Midbrain (tissue), 1 donor: ENCODE measurements around the gene TASP1.

ENCODE experiments used
- DNase-seq: peaks from one replicate; lab custom pipeline; 2025; lab: John Stamatoyannopoulos, UW

The TASP1 gene

DNA sequence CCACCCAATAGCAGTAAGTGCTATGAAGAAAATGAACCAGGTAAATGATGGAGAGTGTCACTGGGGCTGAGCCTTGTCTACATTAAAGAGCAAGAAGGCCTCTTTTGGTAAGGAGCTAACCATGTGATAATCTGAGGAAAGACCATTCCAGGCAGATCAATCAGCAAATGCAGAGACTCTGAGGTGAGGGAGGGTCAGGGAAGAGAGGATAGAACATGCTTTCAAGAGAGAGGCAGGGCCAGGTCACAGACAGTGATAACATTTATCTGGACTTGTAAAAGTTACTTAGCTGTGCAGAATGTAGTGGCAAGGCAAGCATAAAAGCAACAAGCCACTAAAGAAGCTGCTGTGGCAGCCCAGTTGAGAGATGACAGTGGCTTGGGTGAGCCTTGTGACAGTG lies 197.3 kb downstream of the TASP1 start:
- DNase-seq: no peak

DNA sequence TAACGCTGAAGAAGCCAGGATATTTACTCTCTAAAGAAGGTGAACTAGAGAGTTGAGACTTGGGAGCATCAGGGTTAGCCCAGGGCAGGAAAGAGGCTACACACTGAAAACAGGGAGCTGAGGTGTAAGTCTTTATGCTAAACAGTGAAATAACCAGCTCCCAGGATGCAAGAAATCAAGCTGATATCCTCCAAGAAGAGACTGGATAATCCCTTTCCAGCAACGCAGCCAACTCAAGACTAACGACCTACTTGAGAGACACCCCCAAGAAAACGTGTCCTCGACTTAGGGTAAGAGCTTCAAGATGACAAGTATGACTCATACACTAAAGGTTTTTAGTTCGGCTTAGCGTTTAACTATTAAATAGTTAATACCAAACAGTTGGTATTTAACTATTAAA lies 202.2 kb downstream of the TASP1 start:
- no peak for DNase-seq

DNA sequence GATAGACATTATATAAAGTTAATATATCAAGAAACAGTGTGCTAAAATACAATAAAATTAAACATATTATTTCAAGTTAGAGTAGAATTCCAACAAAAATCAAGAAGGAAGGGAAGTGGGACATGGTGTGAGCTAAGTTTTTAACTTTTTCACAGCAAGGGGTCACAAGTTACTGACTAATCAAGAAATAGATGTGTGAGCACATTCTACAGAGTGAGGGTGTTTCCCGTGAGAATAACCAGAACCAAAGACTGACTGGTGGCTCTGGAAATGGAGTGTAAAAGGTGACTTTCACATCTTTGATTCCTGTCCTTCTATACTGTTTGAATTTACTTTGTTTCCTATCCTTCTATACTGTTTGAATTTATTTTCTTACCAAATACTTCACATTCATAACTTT lies 206.6 kb downstream of the TASP1 start:
- no peak for DNase-seq

DNA sequence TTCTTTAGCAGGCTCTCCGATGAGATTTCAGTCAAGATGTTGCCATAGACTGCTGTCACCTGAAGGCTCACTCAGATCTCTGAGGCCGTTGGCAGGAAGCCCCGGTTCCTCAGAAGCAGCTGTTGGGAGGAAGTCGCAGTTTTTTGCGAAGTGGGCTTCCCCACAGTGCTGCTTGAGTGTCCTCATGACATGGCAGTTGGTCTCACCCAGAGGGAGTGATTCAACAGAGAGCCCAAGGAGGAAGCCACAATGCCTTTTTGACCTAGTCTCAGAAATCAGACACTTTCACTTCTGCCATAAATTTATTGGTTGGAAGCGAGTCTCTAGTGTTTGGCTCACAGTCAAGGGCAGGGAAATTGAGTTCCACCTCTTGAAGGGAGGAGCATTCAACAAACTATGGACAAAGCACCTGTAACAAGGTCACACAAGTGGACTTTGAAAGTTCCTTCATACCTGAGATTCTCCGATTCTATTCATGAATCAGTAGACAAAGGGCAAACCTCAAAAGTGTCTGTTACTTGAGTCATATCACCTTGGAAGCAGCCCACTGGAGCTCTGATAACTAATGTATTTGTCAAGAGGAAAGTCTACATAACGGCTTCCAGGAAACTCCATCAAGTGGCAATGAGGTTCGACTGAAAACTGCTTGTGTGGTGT lies 208.3 kb downstream of the TASP1 start:
- DNase-seq: no peak

DNA sequence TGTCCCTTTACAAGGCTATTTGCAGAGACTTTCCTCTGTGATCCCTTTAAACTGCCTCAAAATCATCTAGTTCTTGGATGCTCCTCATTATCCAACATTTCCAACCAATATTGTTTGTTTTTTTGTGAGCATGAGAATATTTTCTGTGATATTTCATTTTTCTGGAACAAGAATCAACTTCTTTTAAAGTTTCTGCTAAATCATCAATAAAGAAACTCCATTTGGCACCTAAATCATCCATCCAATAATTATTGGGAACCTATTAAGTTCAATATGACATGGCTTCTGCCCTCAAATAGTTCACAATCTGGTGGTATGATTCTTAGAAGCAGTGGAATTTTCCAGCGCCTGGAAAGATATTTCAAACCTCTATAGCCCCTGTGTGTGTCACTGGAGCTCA lies 210.0 kb downstream of the TASP1 start:
- DNase-seq: no peak

DNA sequence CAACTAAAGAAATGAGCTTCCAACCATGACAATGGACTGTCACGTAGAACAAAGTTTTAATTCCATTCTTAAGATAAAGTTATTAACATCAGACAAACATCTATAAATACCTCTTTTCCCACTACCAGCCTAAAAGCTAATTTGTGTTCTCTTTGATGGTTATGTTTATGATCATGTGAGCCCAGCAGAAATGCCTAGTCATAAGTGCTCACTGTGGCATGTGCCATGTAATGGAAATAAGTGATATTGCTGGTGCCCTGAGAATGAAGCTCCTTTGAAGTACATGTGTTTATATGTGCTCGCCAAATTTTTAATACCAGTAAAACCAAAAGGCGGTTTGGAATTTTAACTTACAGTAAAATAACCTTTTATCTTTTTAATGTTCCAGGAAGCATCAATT lies 211.9 kb downstream of the TASP1 start:
- DNase-seq: no peak

DNA sequence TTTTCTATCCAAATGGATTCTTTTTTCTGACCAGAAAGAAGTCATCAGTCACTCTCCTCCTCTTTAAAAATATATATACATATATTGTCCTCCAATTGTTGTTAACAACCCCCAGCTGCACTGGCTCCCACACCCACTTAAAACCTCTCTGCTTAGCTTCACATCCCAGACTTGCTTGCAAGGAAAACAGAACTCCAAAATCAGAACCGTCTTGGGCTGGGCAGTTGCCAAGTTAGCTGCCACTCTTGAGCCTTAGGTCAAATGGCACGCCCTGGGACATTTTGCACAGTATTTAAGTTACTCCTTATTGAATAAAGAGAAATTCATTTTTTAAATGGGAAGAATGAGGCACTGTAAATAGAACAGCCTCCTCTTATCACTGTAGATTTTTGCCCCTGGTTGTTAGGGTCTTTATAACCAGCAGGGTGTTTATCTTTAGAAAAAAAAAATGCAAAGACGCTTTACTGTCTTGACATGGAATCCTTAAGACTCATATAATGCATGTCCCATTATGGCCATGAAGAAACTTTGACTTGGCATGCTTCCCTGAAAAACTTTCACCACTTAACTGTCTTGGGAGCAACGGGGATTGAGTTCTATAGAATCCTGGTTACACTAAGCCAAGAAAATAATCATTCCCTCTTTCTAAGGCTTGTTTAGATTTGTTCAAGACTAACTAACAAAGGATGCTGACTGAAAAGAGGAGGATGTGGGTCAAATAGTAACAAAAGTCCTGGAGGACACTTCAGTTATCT lies 213.2 kb downstream of the TASP1 start:
- no peak for DNase-seq

DNA sequence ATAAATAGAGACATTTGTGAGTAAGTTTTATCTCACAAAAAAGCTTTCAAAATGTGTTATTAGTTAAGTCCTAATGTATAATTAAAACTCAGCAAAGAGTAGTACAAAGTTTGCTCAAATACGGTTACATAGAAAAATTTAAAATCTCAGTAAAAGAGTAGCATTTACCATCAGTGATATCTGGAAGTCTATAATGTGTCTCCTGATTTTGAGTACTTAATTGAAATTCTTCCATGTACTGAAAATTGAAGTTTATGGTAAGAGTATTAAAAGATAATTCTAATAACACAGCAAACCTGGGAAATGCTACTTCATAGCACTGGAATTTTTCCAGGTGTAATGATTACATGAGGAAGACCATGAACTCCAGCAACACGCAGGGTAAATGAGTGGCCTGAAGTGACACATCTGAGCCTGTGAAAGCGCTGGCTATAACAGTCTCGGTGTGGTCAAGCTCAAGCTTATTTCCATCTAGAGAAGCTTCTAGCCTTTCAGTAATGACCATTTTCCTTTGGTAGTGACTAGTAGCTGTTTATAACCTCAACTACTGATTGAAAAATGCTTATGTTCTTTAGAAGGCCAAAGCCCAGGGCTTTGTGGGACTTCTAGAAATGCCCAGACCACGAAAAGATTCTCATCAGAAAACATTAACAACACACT lies 214.4 kb downstream of the TASP1 start:
- DNase-seq: no peak

DNA sequence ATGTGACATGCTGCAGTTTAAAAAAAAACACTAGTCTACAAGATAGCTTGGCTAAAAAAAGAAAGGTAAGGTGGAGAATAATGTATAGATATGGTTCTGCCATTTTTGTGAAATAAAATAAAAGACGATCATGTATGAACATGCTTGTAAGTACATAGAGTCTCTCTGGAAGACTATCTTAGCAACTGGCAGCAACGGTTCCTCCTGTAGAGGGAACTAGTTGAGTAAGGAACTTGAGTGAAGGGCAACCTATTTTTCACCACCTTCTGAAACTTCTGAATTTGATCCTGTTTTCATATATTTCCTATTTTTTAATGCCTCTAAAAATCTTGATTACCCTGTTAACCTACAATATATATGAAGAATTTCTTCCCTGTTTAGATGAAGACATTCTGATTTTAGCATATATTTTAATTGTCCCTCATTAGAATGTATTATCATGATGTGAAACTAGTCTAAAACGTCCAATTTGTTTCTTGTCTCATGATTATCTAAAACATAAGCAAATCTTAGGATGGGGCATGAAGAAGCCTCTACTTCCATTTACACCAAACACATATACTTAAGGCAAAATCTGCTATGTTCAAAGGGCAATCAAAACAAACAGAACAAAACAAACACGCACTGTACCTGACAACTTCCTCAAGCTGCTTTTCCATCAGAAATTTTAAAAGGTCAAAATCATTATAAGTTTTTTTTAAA lies 215.1 kb downstream of the TASP1 start:
- no peak for DNase-seq

DNA sequence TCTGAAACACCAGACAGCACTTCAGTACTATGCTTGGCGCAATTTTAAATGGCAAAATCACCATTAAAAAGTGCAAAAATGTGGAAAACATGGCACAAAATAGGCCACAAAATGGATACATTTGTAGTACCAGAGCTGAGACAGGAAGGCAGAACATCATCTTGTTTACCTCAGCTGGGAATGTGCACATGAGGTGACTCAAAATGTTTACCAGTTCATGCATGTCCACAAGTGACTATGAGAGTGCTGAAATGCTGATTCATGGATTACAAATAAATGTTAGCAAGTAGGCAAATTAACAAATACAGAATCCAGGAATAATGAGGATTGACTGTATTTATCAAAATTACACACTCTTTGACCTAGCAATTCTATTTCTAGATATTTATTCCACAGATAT lies 216.1 kb downstream of the TASP1 start:
- DNase-seq: no peak

DNA sequence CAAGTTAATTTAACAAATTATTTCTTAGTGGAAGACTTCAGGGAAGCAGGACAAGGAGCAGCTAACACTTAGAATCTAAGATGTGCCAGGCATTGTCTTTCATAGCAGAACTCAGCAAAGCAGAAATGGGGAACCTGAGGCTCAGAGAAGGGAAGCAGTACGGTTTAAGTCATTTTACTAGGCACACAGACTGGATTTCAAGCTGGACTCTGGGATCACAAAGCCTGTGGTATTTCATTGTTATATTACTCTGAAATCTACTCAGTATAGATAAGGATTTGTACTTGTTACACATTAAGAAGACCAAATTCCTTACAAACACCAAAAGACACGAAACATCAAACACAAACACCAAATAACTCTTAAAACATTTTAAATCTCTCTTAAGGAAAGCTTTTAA lies 218.1 kb downstream of the TASP1 start:
- DNase-seq: no peak

DNA sequence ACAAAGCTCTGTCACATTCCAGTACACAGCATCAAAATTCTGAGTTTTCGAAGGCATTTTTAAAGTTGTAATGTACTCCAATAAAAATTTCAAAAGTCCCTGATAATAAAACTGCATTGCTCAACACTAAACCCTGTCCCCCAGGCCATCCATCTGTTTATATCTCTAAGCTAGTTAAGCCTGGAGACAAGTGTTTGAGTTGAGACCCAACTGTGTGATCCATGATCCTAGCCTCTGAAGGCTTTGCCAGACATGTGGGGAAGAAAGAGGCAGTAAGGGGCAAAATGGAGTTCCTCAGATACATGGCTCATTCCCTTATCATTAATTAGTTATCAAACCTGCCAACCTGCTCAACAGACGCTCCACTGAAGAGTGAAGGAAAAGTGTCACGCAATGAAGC lies 219.3 kb downstream of the TASP1 start:
- DNase-seq: no peak

DNA sequence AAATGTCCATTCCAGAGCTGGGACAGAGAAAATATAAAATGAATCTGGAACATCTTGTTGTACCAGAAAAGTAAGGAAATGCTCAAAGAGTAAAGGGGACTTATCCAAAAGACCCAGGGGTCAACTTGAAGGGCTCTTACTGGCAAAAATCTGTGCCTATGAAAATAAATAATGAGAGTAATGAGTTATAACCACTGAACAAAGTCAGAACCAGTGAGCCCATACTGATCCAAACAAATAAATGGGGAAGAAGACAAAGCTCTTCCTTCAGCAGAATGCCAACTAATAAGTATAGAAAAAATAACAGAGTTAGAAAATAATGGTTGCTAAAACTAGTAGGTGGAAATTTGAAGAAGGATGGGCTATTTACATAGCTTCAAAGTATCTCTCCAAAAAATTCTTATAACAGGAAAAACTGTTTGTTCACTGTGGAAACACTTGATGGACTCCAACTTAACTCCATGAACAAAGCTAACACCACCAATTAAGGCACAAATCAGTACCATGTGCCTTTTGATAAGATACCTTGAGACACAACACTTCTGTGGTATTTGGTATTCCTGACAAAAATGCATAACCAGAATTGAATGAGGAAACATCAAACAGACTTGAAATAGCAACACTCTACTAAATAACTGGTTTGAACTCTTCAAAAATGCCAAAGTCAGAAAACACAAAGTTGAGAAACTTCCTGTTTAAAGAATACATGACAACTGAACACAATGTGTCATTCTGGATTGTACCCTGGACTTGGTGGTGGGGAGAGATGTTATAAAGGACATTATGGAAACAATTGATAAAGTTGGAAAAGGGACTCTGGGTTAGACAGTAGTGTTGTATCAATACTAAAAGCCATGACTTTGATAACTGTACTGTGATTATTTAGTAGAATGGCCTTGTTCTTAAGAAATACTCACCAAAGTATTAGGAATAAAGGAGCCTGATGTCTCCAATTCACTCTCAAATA lies 220.2 kb downstream of the TASP1 start:
- DNase-seq: no peak

DNA sequence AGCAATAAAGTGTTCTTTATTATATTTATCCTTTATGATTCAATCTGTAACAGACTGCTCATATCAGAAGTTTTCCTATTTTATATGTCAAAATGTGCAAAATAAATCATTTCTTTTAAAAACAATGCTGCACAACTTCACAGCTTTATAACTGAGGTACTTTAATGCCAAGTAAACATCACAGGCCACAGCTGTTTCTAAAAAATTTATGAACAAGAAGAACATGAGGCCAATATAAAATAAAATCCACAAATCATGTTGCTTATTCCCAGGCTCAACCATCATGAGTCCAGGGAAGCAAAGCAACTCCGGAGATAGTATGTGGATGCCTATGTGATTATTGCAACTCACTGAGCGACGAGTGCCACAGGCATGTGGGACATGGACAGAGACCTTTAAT lies 222.2 kb downstream of the TASP1 start:
- DNase-seq: no peak

DNA sequence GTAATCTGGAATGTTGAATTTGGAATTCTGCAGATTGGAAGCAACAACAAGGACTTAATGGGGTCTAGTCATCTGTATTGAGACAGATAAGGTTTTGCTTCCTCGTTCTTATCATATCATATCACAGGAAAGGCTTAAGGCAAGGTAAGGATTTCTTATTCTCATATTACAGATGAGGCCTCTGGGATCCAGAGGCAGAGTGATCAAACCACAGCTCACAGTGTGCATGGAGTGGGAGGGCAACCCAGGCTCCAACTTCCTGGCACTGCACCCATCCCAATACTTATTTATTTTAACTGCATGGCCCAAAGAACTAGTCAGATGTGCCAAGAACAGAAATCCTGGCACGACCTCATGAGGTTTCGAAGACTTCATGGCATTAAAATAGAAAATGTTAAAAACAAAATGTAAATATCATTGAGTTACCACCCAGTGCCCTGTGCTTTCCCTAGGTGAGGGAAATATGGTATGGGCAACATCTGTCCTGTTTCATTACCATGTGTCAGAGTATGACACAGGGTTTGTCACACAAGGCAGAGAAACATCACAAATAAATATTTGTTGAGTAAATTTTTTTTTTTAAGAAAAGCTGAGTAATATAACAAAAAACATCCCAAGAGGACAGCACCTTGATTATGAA lies 225.8 kb downstream of the TASP1 start:
- DNase-seq: no peak

DNA sequence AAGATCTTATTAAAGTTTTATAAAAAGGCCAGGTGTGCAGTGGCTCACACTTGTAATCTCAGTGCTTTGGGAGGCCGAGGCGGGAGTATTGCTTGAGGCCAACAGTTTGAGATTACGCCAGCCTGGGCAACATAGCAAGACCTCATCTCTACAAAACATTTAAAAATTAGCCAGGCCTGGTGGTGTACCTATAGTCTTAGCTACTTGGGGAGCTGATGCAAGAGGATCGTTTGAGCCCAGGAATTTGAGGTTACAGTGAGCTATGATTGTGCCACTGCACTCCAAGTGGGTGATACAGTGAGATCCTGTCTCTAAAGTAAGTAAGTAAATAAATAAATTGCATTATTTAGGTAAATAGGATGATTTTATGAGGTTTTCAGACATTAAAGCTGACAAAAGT lies 234.4 kb downstream of the TASP1 start:
- DNase-seq: no peak

DNA sequence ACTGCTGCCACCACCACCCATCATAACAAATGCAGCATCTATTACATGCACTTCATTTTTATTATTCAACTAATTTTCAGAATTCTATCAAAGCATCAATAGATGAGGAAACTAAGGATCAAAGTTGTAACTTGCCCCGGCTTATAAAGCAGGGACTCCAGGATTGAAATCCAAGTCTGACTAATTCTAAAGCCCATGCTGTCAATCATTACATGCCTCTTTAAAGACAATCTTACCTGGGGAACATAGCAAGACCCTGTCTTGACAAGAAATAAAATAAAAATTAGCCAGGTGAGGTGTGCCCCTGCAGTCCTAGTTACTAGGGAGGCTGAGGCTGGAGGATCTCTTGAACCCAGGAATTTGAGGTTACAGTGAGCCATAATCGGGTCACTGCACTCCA lies 235.3 kb downstream of the TASP1 start:
- DNase-seq: no peak

DNA sequence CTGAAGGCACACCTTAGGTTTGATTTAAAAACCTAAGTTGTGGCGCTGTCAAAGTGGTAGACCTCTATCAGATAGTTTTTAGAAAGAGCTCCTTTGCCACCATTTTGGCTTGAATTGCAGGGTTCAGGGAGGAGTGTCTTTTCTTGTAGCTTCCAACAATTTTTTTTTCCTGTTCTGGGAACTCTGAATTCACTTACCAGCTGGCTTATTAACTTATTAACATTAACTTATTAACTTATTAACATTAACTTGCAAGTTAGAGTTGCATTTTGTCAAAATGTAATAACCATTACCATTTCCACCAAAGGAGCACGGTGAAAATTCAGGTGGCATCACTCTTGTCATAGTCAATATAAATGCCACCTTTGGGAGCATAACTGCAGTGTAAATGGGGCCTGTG lies 235.7 kb downstream of the TASP1 start:
- DNase-seq: no peak

DNA sequence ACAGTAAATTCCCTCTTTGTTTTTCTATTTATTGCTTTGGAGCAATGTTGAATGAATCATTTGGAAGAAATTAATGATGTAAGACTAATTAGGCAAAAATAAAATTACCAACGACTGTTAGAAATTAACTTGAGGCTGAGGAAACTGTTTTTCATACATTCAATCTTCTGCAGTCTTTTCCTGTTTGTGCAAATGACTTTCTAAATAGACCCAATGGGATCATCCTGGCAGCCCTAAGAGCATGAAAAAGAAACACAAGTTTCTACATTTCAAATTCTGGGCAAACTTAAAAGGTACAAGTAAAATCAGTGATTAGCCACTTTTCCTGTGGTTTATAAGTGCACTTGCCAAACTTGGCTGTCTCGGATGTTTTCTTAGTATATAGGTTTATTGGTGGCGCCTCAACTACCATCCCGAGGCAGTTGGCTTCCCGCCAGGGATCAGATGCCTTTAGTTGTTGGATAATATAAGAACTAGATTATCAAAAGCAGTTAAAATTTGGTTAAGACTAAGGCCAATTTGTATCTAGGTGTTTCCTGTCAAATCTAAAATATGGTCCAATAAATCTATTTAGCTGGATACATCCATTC lies 236.5 kb downstream of the TASP1 start:
- DNase-seq: no peak

DNA sequence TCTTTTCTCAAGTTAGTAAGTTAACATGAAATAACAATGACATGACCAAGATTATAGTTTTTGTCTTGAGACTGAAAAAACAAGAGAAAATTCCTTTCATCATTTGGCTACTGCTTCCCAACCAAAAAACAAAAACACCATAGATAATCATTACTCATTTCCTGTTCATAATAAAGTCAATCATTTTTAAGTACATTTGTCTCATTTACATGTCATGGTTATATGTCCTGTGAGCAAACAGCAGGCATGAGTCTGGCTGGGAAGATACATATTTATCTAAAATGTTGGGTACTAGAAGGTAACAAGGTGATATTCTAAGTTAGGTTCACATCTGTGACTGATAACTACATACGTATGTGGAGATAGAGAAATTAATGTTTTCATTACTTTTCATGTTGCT lies 237.1 kb downstream of the TASP1 start:
- DNase-seq: no peak

DNA sequence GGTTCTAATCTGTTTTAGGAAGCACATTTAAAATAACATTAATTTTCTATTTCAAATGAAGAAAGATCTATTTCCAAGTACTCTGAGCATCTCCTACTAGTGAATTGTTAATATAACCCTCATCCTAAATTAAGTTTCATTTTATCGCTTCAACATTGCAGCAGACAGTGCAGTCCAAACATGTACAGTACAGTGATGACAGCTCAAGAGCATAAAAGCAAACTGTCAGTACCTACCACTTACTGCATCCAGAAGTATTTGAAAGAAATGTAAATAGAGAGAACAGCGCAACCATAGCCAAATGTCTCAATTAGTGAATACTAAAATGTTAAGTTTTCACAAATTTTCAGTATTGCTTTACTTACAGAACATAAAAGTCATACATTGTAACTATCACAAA lies 238.3 kb downstream of the TASP1 start:
- DNase-seq: no peak
